HepG2 (cell line): ENCODE results near the gene KRTAP3-3. TPM values are rescaled to one million over a fixed set of nuclear protein-coding genes. Genes with fewer than 3 reads are reported as not detected.
A peak's percentile ranks its signal among the peaks of the same experiment; 100 is the strongest.

ENCODE experiments used
- CHD4 ChIP-seq: fragments of 200-600 bp; sonication (generic); IDR thresholded peaks from 2 replicates; pipeline ENCODE4 v1.7.0; 2017; ENCODE audit warnings: mild to moderate bottlenecking, low read length, borderline replicate concordance
- ZNF20 ChIP-seq: sonication (generic); formaldehyde crosslinking; IDR thresholded peaks from 2 replicates; pipeline ENCODE4 v1.4.0; 2020; ENCODE audit warnings: mild to moderate bottlenecking, moderate library complexity, missing genetic modification reagents
- ZNF263 ChIP-seq: sonication (generic); formaldehyde crosslinking; IDR thresholded peaks from 2 replicates; pipeline ENCODE4 v1.4.0; 2020; ENCODE audit warnings: missing genetic modification reagents
- ZNF558 ChIP-seq: sonication (generic); formaldehyde crosslinking; IDR thresholded peaks from 2 replicates; pipeline ENCODE4 v1.9.0; 2022; ENCODE audit warnings: mild to moderate bottlenecking, missing genetic modification reagents, borderline replicate concordance
- ZNF589 ChIP-seq: sonication (generic); formaldehyde crosslinking; conservative IDR thresholded peaks from 2 replicates; pipeline ENCODE4 v1.8.0; 2022; ENCODE audit warnings: mild to moderate bottlenecking, moderate library complexity, missing genetic modification reagents
- polyA plus RNA-seq, 8 experiments: library from polyadenylated mRNA; depleted of rRNA in 3 of 8; stranded (reverse) in 7 of 8; unstranded in 1 of 8; fragments of >200 nt; fragmentation: Illumina TruSeq in 4 of 8; extraction: Trizol in 4 of 8; gene quantifications; 2 replicates each; pipeline versions ENCODE4 v1.2.1 to v1.2.3, GENCODE V29; 2011 to 2016; ENCODE audit warnings: low read depth in 4 of 8, missing spikeins in 1 of 8, mixed read lengths in 1 of 8; ENCODE audit not compliant: insufficient read depth in 1 of 8
- total RNA-seq, 5 experiments: library from RNA; depleted of rRNA; stranded (reverse); fragments of >200 nt; fragmentation: Illumina TruSeq; extraction: Trizol; gene quantifications; 2 replicates each; pipeline ENCODE4 v1.2.3, GENCODE V29; 2016; ENCODE audit warnings: low read depth in 1 of 5
- TF ChIP-seq, protein P1 (sequence below): IDR thresholded peaks from 2 replicates; pipeline ENCODE4 v1.6.1; 2016; ENCODE audit warnings: control low read depth
- TF ChIP-seq, protein P2 (sequence below): sonication (generic); formaldehyde crosslinking; IDR thresholded peaks from 2 replicates; pipeline ENCODE4 v1.5.0; 2020; ENCODE audit warnings: mild to moderate bottlenecking, missing genetic modification reagents, borderline replicate concordance

The KRTAP3-3 gene
- total and polyA plus RNA-seq, 2 of the 13 experiments (the other 11 are each of a cell fraction or from before 2014, with no cell fraction given): not detected

DNA sequence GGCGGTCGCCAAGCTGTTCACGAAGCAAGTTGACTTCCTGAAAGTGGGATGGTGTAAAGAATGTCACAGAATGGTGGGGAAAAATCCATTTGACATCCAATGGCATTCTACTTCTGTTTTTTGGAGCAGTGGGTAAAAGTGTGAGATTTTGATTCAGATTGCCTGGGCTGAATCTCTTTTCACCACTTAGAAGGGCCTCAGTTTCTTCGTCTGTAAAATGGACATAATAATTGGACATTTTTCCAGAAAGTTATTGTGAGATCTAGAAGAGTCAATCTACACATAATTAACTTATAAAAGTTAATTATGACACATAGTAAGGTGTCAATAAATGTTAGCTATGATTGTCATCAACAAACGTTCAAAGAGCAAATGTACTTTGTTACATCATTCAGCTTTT is 12.8 kb downstream of the KRTAP3-3 start (continued):
- no peak for TF ChIP-seq ZNF558
- TF ChIP-seq, protein P1, sequence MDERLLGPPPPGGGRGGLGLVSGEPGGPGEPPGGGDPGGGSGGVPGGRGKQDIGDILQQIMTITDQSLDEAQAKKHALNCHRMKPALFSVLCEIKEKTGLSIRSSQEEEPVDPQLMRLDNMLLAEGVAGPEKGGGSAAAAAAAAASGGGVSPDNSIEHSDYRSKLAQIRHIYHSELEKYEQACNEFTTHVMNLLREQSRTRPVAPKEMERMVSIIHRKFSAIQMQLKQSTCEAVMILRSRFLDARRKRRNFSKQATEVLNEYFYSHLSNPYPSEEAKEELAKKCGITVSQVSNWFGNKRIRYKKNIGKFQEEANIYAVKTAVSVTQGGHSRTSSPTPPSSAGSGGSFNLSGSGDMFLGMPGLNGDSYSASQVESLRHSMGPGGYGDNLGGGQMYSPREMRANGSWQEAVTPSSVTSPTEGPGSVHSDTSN: no peak
- no peak for TF ChIP-seq ZNF263 (CRISPR knock-in tag)
- no peak for TF ChIP-seq ZNF20 (CRISPR knock-in tag)
- TF ChIP-seq, protein P2, sequence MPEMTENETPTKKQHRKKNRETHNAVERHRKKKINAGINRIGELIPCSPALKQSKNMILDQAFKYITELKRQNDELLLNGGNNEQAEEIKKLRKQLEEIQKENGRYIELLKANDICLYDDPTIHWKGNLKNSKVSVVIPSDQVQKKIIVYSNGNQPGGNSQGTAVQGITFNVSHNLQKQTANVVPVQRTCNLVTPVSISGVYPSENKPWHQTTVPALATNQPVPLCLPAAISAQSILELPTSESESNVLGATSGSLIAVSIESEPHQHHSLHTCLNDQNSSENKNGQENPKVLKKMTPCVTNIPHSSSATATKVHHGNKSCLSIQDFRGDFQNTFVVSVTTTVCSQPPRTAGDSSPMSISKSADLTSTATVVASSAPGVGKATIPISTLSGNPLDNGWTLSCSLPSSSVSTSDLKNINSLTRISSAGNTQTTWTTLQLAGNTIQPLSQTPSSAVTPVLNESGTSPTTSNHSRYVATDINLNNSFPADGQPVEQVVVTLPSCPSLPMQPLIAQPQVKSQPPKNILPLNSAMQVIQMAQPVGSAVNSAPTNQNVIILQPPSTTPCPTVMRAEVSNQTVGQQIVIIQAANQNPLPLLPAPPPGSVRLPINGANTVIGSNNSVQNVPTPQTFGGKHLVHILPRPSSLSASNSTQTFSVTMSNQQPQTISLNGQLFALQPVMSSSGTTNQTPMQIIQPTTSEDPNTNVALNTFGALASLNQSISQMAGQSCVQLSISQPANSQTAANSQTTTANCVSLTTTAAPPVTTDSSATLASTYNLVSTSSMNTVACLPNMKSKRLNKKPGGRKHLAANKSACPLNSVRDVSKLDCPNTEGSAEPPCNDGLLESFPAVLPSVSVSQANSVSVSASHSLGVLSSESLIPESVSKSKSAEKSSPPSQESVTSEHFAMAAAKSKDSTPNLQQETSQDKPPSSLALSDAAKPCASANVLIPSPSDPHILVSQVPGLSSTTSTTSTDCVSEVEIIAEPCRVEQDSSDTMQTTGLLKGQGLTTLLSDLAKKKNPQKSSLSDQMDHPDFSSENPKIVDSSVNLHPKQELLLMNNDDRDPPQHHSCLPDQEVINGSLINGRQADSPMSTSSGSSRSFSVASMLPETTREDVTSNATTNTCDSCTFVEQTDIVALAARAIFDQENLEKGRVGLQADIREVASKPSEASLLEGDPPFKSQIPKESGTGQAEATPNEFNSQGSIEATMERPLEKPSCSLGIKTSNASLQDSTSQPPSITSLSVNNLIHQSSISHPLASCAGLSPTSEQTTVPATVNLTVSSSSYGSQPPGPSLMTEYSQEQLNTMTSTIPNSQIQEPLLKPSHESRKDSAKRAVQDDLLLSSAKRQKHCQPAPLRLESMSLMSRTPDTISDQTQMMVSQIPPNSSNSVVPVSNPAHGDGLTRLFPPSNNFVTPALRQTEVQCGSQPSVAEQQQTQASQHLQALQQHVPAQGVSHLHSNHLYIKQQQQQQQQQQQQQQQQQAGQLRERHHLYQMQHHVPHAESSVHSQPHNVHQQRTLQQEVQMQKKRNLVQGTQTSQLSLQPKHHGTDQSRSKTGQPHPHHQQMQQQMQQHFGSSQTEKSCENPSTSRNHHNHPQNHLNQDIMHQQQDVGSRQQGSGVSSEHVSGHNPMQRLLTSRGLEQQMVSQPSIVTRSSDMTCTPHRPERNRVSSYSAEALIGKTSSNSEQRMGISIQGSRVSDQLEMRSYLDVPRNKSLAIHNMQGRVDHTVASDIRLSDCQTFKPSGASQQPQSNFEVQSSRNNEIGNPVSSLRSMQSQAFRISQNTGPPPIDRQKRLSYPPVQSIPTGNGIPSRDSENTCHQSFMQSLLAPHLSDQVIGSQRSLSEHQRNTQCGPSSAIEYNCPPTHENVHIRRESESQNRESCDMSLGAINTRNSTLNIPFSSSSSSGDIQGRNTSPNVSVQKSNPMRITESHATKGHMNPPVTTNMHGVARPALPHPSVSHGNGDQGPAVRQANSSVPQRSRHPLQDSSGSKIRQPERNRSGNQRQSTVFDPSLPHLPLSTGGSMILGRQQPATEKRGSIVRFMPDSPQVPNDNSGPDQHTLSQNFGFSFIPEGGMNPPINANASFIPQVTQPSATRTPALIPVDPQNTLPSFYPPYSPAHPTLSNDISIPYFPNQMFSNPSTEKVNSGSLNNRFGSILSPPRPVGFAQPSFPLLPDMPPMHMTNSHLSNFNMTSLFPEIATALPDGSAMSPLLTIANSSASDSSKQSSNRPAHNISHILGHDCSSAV (CRISPR knock-in tag): no peak
- peak; percentile 24; the same call in 1 of the 2 replicates for TF ChIP-seq CHD4
- TF ChIP-seq ZNF589 (CRISPR knock-in tag): no peak
